ENCODE results near the gene DAPK3.

Gene DAPK3

DNA sequence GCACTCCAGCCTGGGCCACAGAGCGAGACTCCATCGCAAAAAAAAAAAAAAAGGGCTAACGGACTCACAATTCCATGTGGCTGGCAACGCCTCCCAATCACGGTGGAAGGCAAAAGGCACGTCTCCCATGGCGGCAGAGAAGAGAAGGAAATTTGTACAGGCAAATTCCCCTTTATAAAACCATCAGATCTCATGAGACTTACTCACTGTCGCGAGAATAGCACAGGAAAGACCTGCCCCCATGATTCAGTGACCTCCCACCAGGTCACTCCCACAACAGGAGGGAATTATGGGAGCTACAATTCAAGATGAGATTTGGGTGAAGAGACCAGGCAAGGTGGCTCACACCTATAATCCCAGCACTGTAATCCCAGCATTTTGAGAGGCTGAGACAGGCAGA lies 56.7 kb downstream of the DAPK3 start:
- H3K4me3 ChIP-seq (ENCODE audit: control insufficient read depth, low read depth, low read length), result no peak overlapping the region
- DNase-seq (ENCODE audit: low read depth), result no peak
- TF ChIP-seq, protein P1, sequence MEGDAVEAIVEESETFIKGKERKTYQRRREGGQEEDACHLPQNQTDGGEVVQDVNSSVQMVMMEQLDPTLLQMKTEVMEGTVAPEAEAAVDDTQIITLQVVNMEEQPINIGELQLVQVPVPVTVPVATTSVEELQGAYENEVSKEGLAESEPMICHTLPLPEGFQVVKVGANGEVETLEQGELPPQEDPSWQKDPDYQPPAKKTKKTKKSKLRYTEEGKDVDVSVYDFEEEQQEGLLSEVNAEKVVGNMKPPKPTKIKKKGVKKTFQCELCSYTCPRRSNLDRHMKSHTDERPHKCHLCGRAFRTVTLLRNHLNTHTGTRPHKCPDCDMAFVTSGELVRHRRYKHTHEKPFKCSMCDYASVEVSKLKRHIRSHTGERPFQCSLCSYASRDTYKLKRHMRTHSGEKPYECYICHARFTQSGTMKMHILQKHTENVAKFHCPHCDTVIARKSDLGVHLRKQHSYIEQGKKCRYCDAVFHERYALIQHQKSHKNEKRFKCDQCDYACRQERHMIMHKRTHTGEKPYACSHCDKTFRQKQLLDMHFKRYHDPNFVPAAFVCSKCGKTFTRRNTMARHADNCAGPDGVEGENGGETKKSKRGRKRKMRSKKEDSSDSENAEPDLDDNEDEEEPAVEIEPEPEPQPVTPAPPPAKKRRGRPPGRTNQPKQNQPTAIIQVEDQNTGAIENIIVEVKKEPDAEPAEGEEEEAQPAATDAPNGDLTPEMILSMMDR (IDR thresholded peaks at IDR 0.05; ENCODE audit: control insufficient read depth, insufficient read depth, low read depth, low read length, missing control alignments), result no peak

DNA sequence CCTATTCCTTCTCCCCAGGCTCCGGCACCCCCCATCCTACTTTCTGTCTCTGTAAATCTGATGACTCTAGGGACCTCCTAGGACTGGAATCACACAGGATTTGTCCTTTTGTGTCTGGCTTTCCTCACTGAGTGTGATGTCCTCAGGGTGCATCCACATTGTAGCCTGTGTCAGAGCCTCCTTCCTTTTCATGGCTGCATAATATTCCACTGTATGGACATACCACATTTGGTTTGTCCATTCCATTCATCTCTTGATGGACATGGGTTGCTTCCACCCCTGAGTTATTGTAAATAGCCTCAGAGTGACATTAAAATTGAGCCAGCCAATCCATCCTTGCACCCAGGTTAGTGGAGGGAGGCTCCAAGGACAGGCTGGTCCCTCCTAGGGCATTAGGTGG lies 60.8 kb downstream of the DAPK3 start:
- H3K4me3 ChIP-seq (ENCODE audit: control insufficient read depth, low read depth, low read length), result no peak overlapping the region
- TF ChIP-seq, protein P1 (IDR thresholded peaks at IDR 0.05; ENCODE audit: control insufficient read depth, insufficient read depth, low read depth, low read length, missing control alignments), result no peak
- DNase-seq (ENCODE audit: low read depth), result no peak

Data from AG09309 (cell line).